Smooth muscle cell (in vitro differentiated cells): Measurements from ENCODE around the gene PDZRN3. TPM values are rescaled to one million over a fixed set of nuclear protein-coding genes. Genes with fewer than 3 reads are reported as not detected.

Experiments used
- DNase-seq: peaks from one replicate; lab custom pipeline; 2025; ENCODE audit not compliant: unreplicated experiment; lab: John Stamatoyannopoulos, UW
- H2AFZ ChIP-seq: fragments of 200-600 bp; sonication (generic); 2 replicates; pipeline ENCODE4 v1.6.0; 2016; ENCODE audit warnings: antibody characterized with exemption, low read depth, mild to moderate bottlenecking
- H3F3A ChIP-seq: fragments of 200-600 bp; sonication (generic); 2 replicates; pipeline ENCODE4 v1.6.0; 2017; ENCODE audit warnings: antibody characterized with exemption, low read depth
- H3K27ac ChIP-seq: fragments of 200-600 bp; sonication (generic); 2 replicates; pipeline ENCODE4 v1.5.1; 2016; ENCODE audit warnings: low read depth, mild to moderate bottlenecking
- H3K27me3 ChIP-seq: fragments of 200-600 bp; sonication (generic); 2 replicates; pipeline ENCODE4 v1.6.1; 2016; ENCODE audit warnings: low read depth, mild to moderate bottlenecking
- H3K36me3 ChIP-seq: fragments of 200-600 bp; sonication (generic); 2 replicates; pipeline ENCODE4 v1.5.1; 2016; ENCODE audit warnings: low read depth
- H3K4me1 ChIP-seq: fragments of 200-600 bp; sonication (generic); 2 replicates; pipeline ENCODE4 v1.5.1; 2016; ENCODE audit warnings: low read depth
- H3K4me2 ChIP-seq: fragments of 200-600 bp; sonication (generic); 2 replicates; pipeline ENCODE4 v1.6.0; 2016; ENCODE audit warnings: mild to moderate bottlenecking
- H3K4me3 ChIP-seq: fragments of 200-600 bp; sonication (generic); 2 replicates; pipeline ENCODE4 v1.5.1; 2016; ENCODE audit warnings: mild to moderate bottlenecking
- H3K79me2 ChIP-seq: fragments of 200-600 bp; sonication (generic); 2 replicates; pipeline ENCODE4 v1.6.0; 2016; ENCODE audit warnings: low read depth, mild to moderate bottlenecking
- H3K9ac ChIP-seq: fragments of 200-600 bp; sonication (generic); 2 replicates; pipeline ENCODE4 v1.6.0; 2016; ENCODE audit warnings: low read depth
- H3K9me3 ChIP-seq: fragments of 200-600 bp; sonication (generic); replicated peaks from 2 replicates; pipeline ENCODE4 v1.5.1; 2016; ENCODE audit warnings: low read depth
- H4K20me1 ChIP-seq: fragments of 200-600 bp; sonication (generic); 2 replicates; pipeline ENCODE4 v1.6.0; 2016; ENCODE audit warnings: low read depth
- WGBS: methylation state at CpG from one replicate; pipeline ENCODE4 v1.1.7; 2016; ENCODE audit warnings: low lambda C conversion rate; 5-methylcytosine and 5-hydroxymethylcytosine counted together
- polyA plus RNA-seq: library from polyadenylated mRNA; unstranded; fragments of >200 nt; fragmentation: Nextera tagmentation; extraction: Ambion mirVana; gene quantifications from 2 replicates; pipeline ENCODE4 v1.2.1, GENCODE V29; 2016
- total RNA-seq: library from RNA; depleted of rRNA; stranded (reverse); fragments of >200 nt; gene quantifications from 2 replicates; pipeline ENCODE4 v1.2.3, GENCODE V29; 2014
- TF ChIP-seq, protein P1 (sequence below): fragments of 200-600 bp; sonication (generic); IDR thresholded peaks from 2 replicates; pipeline ENCODE4 v1.5.1; 2017; ENCODE audit warnings: borderline replicate concordance, mild to moderate bottlenecking, antibody characterized with exemption; ENCODE audit not compliant: insufficient read depth, poor library complexity, severe bottlenecking

Gene PDZRN3
- total and polyA plus RNA-seq, 2 experiments from 2014 or later, result 99.5 to 128 TPM

DNA sequence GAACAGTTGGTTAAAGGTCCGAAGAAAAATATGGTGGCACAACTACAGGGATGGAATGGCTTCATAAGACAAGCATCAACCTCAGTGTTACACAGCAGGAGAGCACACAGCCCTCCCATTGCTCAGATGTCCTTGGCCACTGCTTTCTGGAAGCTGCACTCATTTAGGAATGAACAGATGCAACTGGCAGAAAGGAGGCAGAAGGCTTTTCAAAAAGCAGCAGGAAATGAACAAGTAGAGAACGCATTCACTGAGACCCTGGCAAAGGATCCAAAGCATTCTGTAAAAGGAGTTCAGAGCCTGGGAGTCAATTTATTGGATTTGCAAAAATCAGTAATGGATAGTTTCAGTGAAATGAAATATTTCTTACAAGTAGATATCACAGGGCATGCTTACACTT is 101.1 kb downstream of the PDZRN3 start:
- H3K27ac ChIP-seq, result peak overlapping the region; percentile 18
- H3K9ac ChIP-seq, result no peak overlapping the region
- TF ChIP-seq, protein P1, sequence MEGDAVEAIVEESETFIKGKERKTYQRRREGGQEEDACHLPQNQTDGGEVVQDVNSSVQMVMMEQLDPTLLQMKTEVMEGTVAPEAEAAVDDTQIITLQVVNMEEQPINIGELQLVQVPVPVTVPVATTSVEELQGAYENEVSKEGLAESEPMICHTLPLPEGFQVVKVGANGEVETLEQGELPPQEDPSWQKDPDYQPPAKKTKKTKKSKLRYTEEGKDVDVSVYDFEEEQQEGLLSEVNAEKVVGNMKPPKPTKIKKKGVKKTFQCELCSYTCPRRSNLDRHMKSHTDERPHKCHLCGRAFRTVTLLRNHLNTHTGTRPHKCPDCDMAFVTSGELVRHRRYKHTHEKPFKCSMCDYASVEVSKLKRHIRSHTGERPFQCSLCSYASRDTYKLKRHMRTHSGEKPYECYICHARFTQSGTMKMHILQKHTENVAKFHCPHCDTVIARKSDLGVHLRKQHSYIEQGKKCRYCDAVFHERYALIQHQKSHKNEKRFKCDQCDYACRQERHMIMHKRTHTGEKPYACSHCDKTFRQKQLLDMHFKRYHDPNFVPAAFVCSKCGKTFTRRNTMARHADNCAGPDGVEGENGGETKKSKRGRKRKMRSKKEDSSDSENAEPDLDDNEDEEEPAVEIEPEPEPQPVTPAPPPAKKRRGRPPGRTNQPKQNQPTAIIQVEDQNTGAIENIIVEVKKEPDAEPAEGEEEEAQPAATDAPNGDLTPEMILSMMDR, result no peak
- no peaks in the 10 kb centered on the region for H3K36me3 ChIP-seq
- H3K4me2 ChIP-seq, result no peak overlapping the region
- no peaks in the 10 kb centered on the region for H3K4me1 ChIP-seq
- no peaks in the 10 kb centered on the region for H3K9me3 ChIP-seq
- WGBS, result 91% methylated on average over 2 of the region's 2 CpGs
- H3K4me3 ChIP-seq, result no peak overlapping the region
- H4K20me1 ChIP-seq, result peaks cover 99% of the 10 kb centered on the region
- H3F3A ChIP-seq, result peaks cover 3% of the 10 kb centered on the region
- H3K27me3 ChIP-seq, result no peaks in the 10 kb centered on the region
- no peak overlapping the region for H2AFZ ChIP-seq
- DNase-seq, result no peak
- peaks cover 99% of the 10 kb centered on the region for H3K79me2 ChIP-seq

DNA sequence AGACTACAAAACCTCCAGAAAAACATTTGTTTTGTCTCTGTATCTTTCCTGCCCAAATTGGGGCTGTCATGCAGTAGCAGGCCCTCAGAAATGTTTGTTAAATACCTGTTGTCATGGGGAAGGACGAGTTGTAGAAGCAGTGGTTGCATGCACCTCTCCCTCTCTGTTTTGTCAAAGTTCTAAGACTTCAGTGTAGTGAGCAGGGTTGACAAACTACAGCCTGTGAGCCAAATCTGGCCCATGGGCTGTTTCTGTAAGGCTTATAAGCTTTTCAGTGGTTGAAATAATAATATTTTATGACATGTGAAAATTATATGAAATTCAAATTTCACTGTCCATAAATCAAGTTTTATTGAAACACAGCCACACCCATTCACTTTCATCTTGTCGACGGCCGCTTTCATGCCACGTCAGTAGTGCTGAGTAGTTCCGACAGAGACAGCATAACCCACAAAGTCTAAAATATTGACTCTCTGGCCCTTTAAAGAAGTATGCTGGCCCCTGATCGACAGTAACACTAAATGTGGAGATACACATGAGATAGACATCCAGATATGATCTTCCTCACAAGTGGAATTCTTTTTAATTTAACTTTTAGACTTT is 102.9 kb downstream of the PDZRN3 start:
- H3K27me3 ChIP-seq, result no peaks in the 10 kb centered on the region
- no peak overlapping the region for H3K4me2 ChIP-seq
- H3K79me2 ChIP-seq, result peaks cover 99% of the 10 kb centered on the region
- H2AFZ ChIP-seq, result no peak overlapping the region
- H3K9me3 ChIP-seq, result no peaks in the 10 kb centered on the region
- H4K20me1 ChIP-seq, result peaks cover 99% of the 10 kb centered on the region
- WGBS, result 79% methylated on average over 7 of the region's 7 CpGs
- no peaks in the 10 kb centered on the region for H3K4me1 ChIP-seq
- H3F3A ChIP-seq, result peaks cover 3% of the 10 kb centered on the region
- TF ChIP-seq, protein P1, result no peak
- no peaks in the 10 kb centered on the region for H3K36me3 ChIP-seq
- no peak overlapping the region for H3K4me3 ChIP-seq
- no peak overlapping the region for H3K27ac ChIP-seq
- H3K9ac ChIP-seq, result no peak overlapping the region
- DNase-seq, result no peak

DNA sequence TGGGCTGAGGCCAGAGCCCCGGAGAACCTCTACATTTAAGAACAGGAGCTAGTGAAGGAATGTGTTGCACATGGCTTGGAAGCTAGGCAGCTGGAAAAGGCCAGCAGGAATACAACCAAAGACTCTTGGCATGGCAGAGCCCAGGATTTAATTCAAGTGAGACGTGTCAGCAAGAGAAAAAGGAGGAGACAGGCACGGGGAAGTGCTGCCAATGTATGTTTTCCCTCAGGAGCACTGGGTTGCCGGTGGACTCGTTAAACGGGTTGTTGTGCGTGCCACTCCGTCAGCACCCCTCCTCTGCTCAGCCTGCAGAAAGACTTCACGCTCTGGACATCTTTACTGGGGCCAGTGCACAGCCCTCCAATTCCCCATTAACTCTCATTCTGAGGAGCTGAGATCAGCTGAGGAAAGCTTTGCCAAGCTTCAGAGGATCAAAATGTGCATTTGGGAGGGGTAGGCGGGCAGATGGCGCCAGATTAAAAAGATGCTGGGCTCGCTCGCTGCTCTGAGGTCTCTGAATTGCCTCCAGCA is 103.7 kb downstream of the PDZRN3 start:
- no peak overlapping the region for H3K4me2 ChIP-seq
- no peaks in the 10 kb centered on the region for H3K36me3 ChIP-seq
- H3K9ac ChIP-seq, result no peak overlapping the region
- H3K4me3 ChIP-seq, result no peak overlapping the region
- 62% methylated on average over 13 of the region's 13 CpGs for WGBS
- no peaks in the 10 kb centered on the region for H3K4me1 ChIP-seq
- H2AFZ ChIP-seq, result no peak overlapping the region
- DNase-seq, result no peak
- TF ChIP-seq, protein P1, result no peak
- no peak overlapping the region for H3K27ac ChIP-seq
- no peaks in the 10 kb centered on the region for H3K9me3 ChIP-seq
- peaks cover 3% of the 10 kb centered on the region for H3F3A ChIP-seq
- no peaks in the 10 kb centered on the region for H3K27me3 ChIP-seq
- H3K79me2 ChIP-seq, result peaks cover 99% of the 10 kb centered on the region
- H4K20me1 ChIP-seq, result peaks cover 99% of the 10 kb centered on the region

DNA sequence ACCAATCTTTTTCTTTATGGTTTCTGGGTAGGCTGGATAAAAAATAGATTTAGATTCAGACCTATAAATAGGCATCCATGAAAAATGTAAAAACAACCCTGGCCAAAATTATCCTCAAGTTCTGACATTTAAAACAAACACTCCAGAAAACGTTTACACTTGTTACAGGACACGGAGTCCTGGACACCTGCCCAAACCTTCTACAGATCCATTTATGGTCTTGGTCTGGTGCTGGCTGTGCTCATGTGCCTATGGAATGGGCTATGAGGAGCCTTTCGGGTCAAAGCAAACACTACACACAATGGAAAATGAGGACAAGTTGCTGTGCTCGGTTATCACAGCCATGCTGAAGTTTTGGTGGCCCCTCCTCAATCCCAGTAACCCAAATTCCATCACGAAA is 108.1 kb downstream of the PDZRN3 start:
- H3F3A ChIP-seq, result peaks cover 7% of the 10 kb centered on the region
- TF ChIP-seq, protein P1, result no peak
- no peak overlapping the region for H3K9ac ChIP-seq
- H3K36me3 ChIP-seq, result no peaks in the 10 kb centered on the region
- no peaks in the 10 kb centered on the region for H3K9me3 ChIP-seq
- DNase-seq, result no peak
- H3K4me3 ChIP-seq, result no peak overlapping the region
- no peaks in the 10 kb centered on the region for H3K27me3 ChIP-seq
- H4K20me1 ChIP-seq, result peaks cover 100% of the 10 kb centered on the region
- H3K4me2 ChIP-seq, result no peak overlapping the region
- H2AFZ ChIP-seq, result no peak overlapping the region
- no peak overlapping the region for H3K27ac ChIP-seq
- 90% methylated on average over 5 of the region's 5 CpGs for WGBS
- peaks cover 12% of the 10 kb centered on the region for H3K4me1 ChIP-seq
- peaks cover 99% of the 10 kb centered on the region for H3K79me2 ChIP-seq
